Ishikawa (cell line): ENCODE measurements around the gene RGP1.

Experiments
- CEBPB ChIP-seq: IDR thresholded peaks from 2 replicates; pipeline ENCODE4 v1.6.1; 2012
- CREB1 ChIP-seq: IDR thresholded peaks from 2 replicates; pipeline ENCODE4 v1.6.1; 2012; ENCODE audit warnings: low read depth
- EGR1 ChIP-seq: IDR thresholded peaks from 2 replicates; pipeline ENCODE4 v1.6.1; 2012
- EP300 ChIP-seq: IDR thresholded peaks from 2 replicates; pipeline ENCODE4 v1.6.1; 2012; ENCODE audit warnings: borderline replicate concordance
- FOXM1 ChIP-seq: IDR thresholded peaks from 2 replicates; pipeline ENCODE4 v1.6.1; 2012; ENCODE audit warnings: low read depth, borderline replicate concordance
- MAX ChIP-seq: IDR thresholded peaks from 2 replicates; pipeline ENCODE4 v1.6.1; 2012
- NFIC ChIP-seq: IDR thresholded peaks from 2 replicates; pipeline ENCODE4 v1.6.1; 2012
- RAD21 ChIP-seq: IDR thresholded peaks from 2 replicates; pipeline ENCODE4 v1.6.1; 2012; ENCODE audit warnings: low read depth
- TAF1 ChIP-seq: IDR thresholded peaks from 2 replicates; pipeline ENCODE4 v1.6.1; 2012; ENCODE audit warnings: low read depth, mild to moderate bottlenecking
- TCF12 ChIP-seq: IDR thresholded peaks from 2 replicates; pipeline ENCODE4 v1.6.1; 2012; ENCODE audit warnings: low read depth
- TEAD4 ChIP-seq: IDR thresholded peaks from 2 replicates; pipeline ENCODE4 v1.6.1; 2012
- USF1 ChIP-seq: IDR thresholded peaks from 2 replicates; pipeline ENCODE4 v1.6.1; 2012
- YY1 ChIP-seq: IDR thresholded peaks from 2 replicates; pipeline ENCODE4 v1.6.1; 2012; ENCODE audit warnings: low read depth
- ZBTB7A ChIP-seq: IDR thresholded peaks from 2 replicates; pipeline ENCODE4 v1.6.1; 2012; ENCODE audit warnings: low read depth
- TF ChIP-seq, protein P1 (sequence below): IDR thresholded peaks from 2 replicates; pipeline ENCODE4 v1.6.1; 2012; ENCODE audit warnings: low read depth, mild to moderate bottlenecking

The RGP1 gene

DNA sequence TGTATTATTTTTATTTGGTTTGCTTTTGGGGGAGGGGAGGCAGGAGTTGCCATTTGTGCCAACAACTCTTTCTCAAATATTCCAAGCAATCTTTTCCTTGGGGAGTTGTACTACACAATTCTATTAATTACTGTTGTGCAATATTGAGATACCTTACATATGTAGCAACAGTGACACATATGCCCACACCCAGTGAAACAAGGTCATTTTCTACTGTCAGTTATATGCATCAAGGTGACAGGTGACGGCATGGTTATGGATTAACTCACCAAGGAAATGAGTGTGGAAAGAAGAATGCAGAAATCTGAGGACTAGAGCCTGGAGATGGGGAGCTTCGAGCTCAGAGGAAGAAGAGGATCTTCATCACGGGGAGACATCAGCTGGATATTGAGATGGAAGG is 22.9 kb downstream of the RGP1 start:
- 0 out of 2 replicates have a peak, but pooled peaks have one; percentile 27 for TF ChIP-seq CEBPB
- no peak for TF ChIP-seq EP300

DNA sequence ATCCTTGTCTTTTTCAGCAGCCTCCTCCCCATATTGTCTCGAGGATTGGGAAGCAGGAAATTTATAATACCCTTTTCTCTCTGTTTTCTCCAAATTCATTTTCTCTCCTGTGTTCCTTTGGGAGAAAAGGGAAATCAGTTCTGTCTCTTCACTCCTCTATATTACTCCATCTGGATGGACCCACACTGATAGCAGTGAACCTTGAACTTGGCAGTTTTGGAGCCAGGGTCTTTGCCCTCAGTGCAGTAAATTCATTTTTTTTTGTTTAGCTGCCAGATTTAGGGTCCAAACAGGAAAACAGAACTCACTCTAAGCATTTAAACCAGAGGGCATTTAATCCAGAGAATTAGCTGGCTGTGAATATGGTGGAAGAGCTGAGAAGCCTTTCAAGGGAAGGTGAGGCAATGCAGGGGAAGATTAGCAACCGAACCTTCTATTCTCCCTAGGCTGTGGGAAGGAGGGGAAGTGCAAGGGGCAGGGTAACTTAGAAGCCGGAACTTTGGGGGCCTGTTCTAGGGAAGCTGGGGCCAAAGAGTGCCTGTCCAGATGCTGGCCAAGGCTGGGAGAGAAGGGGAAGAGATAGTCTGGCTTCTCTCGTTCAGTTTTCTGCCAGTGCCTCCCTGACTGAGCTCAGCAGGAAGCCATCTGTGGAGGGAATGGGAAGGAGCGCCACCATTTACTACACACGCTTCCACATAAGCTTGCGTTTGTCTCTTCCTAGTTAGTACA is 26.0 kb downstream of the RGP1 start:
- no peak for TF ChIP-seq ZBTB7A
- no peak for TF ChIP-seq TEAD4
- no peak for TF ChIP-seq NFIC
- TF ChIP-seq EGR1: no peak
- no peak for TF ChIP-seq TAF1
- TF ChIP-seq YY1: no peak
- TF ChIP-seq TCF12: no peak
- no peak for TF ChIP-seq FOXM1
- no peak for TF ChIP-seq RAD21
- no peak for TF ChIP-seq CREB1
- no peak for TF ChIP-seq USF1
- TF ChIP-seq CEBPB: no peak
- no peak for TF ChIP-seq MAX
- TF ChIP-seq, protein P1, sequence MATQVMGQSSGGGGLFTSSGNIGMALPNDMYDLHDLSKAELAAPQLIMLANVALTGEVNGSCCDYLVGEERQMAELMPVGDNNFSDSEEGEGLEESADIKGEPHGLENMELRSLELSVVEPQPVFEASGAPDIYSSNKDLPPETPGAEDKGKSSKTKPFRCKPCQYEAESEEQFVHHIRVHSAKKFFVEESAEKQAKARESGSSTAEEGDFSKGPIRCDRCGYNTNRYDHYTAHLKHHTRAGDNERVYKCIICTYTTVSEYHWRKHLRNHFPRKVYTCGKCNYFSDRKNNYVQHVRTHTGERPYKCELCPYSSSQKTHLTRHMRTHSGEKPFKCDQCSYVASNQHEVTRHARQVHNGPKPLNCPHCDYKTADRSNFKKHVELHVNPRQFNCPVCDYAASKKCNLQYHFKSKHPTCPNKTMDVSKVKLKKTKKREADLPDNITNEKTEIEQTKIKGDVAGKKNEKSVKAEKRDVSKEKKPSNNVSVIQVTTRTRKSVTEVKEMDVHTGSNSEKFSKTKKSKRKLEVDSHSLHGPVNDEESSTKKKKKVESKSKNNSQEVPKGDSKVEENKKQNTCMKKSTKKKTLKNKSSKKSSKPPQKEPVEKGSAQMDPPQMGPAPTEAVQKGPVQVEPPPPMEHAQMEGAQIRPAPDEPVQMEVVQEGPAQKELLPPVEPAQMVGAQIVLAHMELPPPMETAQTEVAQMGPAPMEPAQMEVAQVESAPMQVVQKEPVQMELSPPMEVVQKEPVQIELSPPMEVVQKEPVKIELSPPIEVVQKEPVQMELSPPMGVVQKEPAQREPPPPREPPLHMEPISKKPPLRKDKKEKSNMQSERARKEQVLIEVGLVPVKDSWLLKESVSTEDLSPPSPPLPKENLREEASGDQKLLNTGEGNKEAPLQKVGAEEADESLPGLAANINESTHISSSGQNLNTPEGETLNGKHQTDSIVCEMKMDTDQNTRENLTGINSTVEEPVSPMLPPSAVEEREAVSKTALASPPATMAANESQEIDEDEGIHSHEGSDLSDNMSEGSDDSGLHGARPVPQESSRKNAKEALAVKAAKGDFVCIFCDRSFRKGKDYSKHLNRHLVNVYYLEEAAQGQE: no peak
- no peak for TF ChIP-seq EP300

GRCh38 chr9:35776018-35776417 is 26.9 kb downstream of the RGP1 start:
- TF ChIP-seq TAF1 (no peak), FOXM1 (0 out of 2 replicates have a peak, but pooled peaks have one; percentile 29), EP300 (peak; percentile 62; the same call in 1 of the 2 replicates), EGR1 (no peak), CREB1 (no peak), TEAD4 (peak; percentile 57; the same call in 1 of the 2 replicates), CEBPB (no peak), YY1 (peak; percentile 53; the same call in 1 of the 2 replicates), MAX (peak; percentile 44; the same call in 1 of the 2 replicates), USF1 (no peak), NFIC (peak; percentile 84), TCF12 (peak; percentile 81)

DNA sequence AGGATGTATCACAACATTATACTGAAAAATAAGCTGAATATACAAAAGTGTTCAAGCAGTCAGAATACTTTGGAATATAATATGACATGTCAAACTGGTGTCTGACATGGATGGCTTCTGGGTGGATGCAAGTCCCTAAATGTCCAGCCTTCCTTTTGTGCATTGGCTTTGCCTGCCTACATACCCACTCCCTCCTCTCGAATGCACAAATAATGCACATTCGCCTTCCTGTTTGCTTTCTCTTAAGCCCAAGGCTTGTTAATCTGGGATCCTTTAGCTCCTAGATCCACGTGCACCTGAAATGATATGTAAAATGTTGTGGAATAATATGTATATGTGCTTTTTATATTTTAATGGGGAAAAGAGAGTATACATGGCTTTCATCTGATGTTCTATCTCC is 29.4 kb downstream of the RGP1 start:
- no peak for TF ChIP-seq CREB1

GRCh38 chr9:35781066-35781465 is 32.0 kb downstream of the RGP1 start:
- no peak for TF ChIP-seq YY1
- TF ChIP-seq, protein P1: no peak
- no peak for TF ChIP-seq TEAD4
- no peak for TF ChIP-seq FOXM1
- TF ChIP-seq CREB1: no peak

GRCh38 chr9:35783418-35783817 is 34.3 kb downstream of the RGP1 start:
- TF ChIP-seq ZBTB7A (no peak), MAX (no peak), USF1 (no peak), TAF1 (no peak), CEBPB (no peak), FOXM1 (no peak), RAD21 (no peak)
